Hematopoietic multipotent progenitor cell treated with erythropoietin and hydrocortisone succinate and interleukin-3 and kit ligand, for 6 days (in vitro differentiated cells): ENCODE measurements around the gene ORMDL1.

Experiments used
- DNase-seq: peaks from one replicate; pipeline ENCODE4 v3.0.0-alpha.2; 2015

Gene ORMDL1, protein sequence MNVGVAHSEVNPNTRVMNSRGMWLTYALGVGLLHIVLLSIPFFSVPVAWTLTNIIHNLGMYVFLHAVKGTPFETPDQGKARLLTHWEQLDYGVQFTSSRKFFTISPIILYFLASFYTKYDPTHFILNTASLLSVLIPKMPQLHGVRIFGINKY

GRCh38 chr2:189783927-189784867, at the start of gene ORMDL1, which contains the start of gene PMS1:
TSS of gene ORMDL1 (minus strand) at chr2:189784339. CDS start at chr2:189782595, 1,744 bp downstream.
TSS of gene PMS1 (plus strand) at chr2:189784450. CDS start at chr2:189791810, 7,360 bp downstream.
- DNase-seq: peak; percentile 96

DNA sequence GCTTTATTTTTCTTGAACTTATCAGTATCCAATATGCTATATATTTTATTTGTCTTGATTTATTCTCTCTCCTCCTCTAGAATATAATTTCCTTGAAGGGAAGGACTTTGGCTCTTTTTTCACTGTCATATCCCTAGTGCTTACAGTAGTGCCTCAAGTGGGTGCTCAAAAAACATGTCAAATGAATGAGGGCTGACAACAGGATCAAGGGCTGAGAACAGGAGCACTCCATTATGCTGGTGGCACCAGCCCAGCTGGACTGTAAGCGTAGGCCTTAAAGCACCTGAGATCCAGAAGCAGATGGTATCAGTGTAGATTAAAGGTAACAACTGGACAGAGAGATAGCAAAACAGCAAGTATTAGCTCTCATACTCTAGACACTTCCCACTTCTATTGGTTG, 46.4 kb upstream of the ORMDL1 start:
- DNase-seq: no peak

DNA sequence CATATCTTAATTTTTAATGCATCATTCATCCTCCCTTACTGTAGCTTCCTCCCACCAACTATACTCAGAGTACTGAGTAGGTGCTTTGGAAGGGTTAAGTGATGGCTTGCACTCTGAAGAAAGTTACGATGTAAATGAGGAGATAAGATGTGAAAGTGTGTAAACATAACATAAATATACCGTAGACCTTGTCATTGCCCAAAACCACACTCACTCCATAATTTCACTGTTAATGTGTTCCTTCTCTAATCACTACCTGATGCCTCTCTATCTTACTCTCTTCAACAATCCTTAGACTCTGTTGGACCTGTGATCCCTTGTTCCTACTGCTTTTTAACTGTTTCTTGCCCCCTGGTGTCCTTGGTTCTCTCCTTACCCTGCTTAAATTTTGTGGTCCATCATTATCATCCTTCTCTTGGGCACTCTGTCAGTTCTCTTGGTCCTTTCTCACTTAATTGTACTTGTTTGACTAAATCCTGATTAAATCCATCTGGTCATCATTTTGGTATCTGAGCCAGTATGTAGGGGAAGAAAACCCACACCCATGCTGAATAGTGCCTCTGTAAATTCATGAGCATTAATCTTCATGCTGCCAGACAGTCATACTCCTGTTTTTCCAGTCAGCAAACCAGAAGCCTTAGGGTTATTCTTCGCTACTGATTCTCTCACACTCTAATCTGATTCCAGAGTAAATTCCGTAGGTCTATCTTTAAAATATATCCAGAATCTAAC, 45.1 kb upstream of the ORMDL1 start:
- DNase-seq: no peak

DNA sequence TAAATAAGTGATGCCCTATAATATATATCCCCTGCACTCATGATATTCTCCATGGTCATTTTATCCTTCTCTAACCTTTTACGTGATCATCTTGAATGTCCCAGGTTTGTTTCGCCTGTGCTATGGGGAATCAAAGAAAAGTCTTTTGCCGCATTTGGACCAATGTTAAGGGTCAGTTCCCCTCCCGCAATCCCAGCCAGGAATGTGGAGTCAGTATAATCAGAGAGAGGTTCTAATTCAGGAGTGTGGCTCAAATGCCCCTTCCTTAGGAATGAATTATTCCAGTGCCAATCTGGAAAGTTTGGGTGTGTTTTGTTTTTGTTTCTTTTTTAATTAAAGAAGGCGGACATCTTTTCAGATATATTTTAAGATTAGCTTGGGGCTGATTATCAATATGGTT, 41.9 kb upstream of the ORMDL1 start:
- DNase-seq: no peak

- DNase-seq: no peak
These were observed 40.7 kb upstream of the ORMDL1 start for GRCh38 chr2:189824694-189825396.

- DNase-seq: peak; percentile 9
These were observed 38.0 kb upstream of the ORMDL1 start for GRCh38 chr2:189821953-189822748.

DNA sequence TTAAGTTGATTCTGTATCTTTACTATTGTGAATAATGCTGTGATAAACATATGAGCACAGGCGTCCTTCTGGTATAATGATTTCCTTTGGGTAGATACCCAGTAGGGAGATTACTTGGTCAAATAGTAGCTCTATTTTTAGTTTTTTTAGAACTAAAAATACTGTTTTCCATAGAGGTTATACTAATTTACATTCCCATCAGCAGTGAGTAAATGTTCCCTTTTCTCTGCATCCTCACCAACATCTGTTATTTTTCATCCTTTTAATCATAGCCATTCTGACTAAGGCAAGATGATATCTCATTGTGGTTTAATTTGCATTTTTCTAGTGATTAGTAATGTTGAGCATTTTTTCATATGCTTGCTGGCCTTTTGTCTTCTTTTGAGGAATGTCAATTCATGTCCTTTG, 35.2 kb upstream of the ORMDL1 start:
- no peak for DNase-seq

DNA sequence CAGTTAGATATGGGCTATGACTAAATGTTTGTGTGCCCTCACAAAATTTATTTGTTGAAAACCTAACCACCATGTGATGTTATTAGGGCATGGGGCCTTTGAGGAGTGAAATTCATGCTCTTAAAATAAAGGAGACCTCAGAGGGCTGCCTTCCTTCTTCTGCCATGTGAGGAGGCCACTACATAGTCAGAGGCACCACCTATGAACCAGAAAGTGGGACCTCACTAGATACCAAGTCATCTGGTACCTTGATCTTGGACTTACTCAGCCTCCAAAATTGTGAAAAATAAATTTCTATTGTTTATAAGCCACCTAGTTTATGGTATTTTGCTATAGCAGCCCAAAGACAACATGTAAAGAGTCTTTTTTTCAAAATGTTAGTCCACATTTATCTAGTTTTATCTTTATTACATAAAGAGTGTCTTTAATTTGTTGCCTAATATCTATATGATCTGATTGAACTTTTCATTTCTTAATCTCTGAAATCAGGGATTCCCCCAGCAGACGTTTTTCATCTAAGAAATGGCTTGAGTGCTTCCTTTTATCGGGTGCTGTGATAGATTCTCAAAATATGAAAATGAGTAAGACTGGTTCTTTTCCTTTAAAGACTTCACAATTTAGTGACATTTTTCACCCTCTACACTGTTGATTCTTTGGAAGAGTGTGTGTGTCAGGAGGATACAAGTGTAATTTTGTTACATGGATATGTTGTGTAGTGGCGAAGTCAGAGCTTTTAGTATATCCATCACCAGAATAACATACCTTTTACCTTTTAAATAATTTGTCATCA, 34.3 kb upstream of the ORMDL1 start:
- DNase-seq: no peak

- DNase-seq: no peak
These were observed 19.3 kb upstream of the ORMDL1 start for GRCh38 chr2:189803431-189803830.

GRCh38 chr2:189802396-189802912, 18.3 kb upstream of the ORMDL1 start:
- DNase-seq: no peak

DNA sequence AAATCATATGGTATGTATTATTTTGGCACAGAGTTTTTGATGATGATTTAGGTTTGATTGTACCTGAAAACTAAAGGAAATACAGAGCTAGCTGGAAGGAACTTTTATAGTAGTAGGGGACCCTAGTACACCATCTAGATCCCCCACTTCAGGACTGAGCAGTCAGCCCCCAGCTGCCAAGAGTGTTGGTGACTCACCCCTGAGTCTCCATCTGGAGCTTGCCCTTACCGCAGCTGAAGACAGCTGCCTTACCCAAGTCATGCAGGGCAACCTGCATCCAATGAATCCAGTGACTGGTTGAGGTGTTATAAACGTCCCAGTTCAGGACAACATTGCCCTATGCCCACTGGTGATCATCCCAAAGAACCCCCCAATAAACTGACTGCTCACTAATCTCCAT, 15.4 kb upstream of the ORMDL1 start:
- DNase-seq: no peak

- no peak for DNase-seq
These were observed 14.8 kb upstream of the ORMDL1 start for GRCh38 chr2:189799030-189799331.

GRCh38 chr2:189798312-189799029, 14.3 kb upstream of the ORMDL1 start:
- DNase-seq: peak; percentile 67

GRCh38 chr2:189797902-189798301, 13.8 kb upstream of the ORMDL1 start:
- DNase-seq: no peak

DNA sequence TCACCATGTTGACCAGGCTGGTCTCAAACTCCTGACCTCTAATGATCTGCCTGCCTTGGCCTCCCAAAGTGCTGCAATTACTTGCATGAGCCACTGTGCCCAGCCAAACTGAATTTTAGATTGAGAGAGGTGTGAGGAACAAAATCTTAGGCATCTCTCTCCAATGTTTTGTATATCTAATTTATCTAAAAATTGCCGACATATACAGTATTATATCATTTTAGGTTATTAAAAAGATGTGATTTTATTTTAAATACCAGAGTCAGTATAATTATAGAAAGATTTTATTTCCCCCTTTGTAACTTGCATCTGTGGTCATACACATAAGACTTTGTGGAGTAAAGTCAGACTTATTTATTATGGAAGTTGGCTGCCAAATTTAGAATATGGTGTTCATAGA, 10.2 kb upstream of the ORMDL1 start:
- no peak for DNase-seq

- DNase-seq: no peak
These were observed 7.4 kb upstream of the ORMDL1 start for GRCh38 chr2:189791338-189792042.

DNA sequence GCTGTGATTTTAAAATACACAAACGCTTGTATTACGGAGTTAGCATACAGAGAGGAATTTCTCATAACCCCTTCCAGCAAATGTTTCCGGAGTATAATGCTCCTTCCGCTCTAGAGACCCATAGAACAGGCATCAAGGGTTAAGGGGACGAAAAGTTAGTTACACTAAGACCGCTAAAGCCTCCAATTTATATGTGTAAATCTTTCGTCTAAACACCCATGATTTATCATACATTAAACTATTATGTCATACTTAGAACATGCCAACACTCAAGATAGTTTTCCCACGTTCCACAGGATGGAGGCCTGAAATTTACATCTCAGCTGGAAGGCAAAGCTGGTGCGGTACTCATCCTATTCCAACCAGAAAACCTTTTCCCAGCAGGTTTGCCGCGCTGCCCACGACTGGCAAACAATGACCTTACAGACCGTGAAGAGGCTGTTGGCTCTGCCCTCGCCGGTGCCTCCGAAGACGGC, 650 bp downstream of the ORMDL1 start:
- DNase-seq: peak; percentile 65

DNA sequence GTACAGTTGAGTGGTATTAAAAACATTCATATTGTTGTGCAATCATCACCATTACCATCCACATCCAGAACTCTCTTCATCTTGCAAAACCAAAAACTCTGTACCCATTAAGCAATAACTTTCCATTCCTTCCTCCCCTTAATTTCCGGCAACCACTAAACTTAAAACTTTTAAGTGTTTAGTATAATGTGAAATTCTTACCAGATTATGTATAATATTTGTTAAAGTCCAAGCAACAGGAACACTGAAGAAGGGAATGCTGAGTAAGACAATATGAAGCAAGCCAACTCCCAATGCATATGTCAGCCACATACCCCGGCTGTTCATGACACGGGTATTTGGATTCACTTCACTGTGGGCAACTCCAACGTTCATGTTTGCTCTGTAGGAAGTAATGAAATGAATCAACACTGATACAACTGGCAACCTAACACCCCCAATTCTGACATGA, 1.9 kb downstream of the ORMDL1 start:
- DNase-seq: no peak

GRCh38 chr2:189772212-189772611, 11.9 kb downstream of the ORMDL1 start:
- no peak for DNase-seq
